SK-N-SH treated with all-trans-retinoic acid at 6 μM for 48 hours (cell line): Measurements from ENCODE around the gene MAK.

ENCODE experiments used
- ARNTL ChIP-seq: fragments of 450-650 bp; formaldehyde crosslinking; IDR thresholded peaks from 2 replicates; pipeline ENCODE4 v1.5.0; 2020; ENCODE audit warnings: low read depth, mild to moderate bottlenecking, moderate library complexity, borderline replicate concordance
- CREB5 ChIP-seq: fragments of 250-450 bp; sonication (Bioruptor Pico); IDR thresholded peaks from 2 replicates; pipeline ENCODE4 v1.5.1; 2020; ENCODE audit warnings: low read depth, mild to moderate bottlenecking, moderate library complexity
- ISL1 ChIP-seq: fragments of 250-450 bp; sonication (Bioruptor Pico); IDR thresholded peaks from 2 replicates; pipeline ENCODE4 v2.1.2; 2022; ENCODE audit warnings: mild to moderate bottlenecking, moderate library complexity
- TSHZ2 ChIP-seq: fragments of 250-450 bp; sonication (Bioruptor Pico); IDR thresholded peaks from 2 replicates; pipeline ENCODE4 v1.5.0; 2020; ENCODE audit warnings: mild to moderate bottlenecking, moderate library complexity
- TF ChIP-seq, protein P1 (sequence below): fragments of 250-450 bp; sonication (Bioruptor Pico); IDR thresholded peaks from 2 replicates; pipeline ENCODE4 v1.8.0; 2020; ENCODE audit warnings: mild to moderate bottlenecking, moderate library complexity, borderline replicate concordance
- TF ChIP-seq, protein P2 (sequence below): fragments of 250-450 bp; sonication (Bioruptor Pico); IDR thresholded peaks from 2 replicates; pipeline ENCODE4 v1.5.1; 2021; ENCODE audit warnings: mild to moderate bottlenecking, moderate library complexity

- TF ChIP-seq ISL1: no peak
- TF ChIP-seq CREB5 (CRISPR knock-in tag): no peak
- TF ChIP-seq ARNTL (CRISPR knock-in tag): no peak
- TF ChIP-seq TSHZ2 (CRISPR knock-in tag): no peak
- TF ChIP-seq, protein P1, sequence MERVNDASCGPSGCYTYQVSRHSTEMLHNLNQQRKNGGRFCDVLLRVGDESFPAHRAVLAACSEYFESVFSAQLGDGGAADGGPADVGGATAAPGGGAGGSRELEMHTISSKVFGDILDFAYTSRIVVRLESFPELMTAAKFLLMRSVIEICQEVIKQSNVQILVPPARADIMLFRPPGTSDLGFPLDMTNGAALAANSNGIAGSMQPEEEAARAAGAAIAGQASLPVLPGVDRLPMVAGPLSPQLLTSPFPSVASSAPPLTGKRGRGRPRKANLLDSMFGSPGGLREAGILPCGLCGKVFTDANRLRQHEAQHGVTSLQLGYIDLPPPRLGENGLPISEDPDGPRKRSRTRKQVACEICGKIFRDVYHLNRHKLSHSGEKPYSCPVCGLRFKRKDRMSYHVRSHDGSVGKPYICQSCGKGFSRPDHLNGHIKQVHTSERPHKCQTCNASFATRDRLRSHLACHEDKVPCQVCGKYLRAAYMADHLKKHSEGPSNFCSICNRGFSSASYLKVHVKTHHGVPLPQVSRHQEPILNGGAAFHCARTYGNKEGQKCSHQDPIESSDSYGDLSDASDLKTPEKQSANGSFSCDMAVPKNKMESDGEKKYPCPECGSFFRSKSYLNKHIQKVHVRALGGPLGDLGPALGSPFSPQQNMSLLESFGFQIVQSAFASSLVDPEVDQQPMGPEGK (CRISPR knock-in tag): no peak
- TF ChIP-seq, protein P2, sequence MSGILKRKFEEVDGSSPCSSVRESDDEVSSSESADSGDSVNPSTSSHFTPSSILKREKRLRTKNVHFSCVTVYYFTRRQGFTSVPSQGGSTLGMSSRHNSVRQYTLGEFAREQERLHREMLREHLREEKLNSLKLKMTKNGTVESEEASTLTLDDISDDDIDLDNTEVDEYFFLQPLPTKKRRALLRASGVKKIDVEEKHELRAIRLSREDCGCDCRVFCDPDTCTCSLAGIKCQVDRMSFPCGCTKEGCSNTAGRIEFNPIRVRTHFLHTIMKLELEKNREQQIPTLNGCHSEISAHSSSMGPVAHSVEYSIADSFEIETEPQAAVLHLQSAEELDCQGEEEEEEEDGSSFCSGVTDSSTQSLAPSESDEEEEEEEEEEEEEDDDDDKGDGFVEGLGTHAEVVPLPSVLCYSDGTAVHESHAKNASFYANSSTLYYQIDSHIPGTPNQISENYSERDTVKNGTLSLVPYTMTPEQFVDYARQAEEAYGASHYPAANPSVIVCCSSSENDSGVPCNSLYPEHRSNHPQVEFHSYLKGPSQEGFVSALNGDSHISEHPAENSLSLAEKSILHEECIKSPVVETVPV (CRISPR knock-in tag): no peak
Measured at GRCh38 chr6:10792101-10792500, 46.2 kb downstream of the MAK start.
